Measurements from ENCODE around the gene STAB2.

DNA sequence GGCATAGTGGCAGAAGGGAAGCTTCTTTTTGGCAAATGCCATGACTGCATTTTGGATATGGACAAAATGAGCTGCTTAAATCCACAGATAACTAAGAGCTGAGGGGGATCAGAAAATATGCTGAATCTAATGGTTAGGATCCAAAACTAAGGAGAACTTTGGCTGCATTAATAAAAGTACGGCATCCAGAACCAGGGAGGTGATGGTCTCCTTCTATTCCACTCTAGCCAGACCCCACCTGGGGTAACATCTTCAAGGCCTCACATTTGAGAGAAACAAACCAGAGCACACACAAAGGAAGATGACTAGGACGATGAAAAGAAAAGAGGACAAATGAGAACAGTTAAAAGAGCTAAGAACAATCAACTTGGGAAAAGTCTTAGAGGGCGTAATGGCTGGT is 226.4 kb downstream of the STAB2 start:
- TF ChIP-seq, protein P1, sequence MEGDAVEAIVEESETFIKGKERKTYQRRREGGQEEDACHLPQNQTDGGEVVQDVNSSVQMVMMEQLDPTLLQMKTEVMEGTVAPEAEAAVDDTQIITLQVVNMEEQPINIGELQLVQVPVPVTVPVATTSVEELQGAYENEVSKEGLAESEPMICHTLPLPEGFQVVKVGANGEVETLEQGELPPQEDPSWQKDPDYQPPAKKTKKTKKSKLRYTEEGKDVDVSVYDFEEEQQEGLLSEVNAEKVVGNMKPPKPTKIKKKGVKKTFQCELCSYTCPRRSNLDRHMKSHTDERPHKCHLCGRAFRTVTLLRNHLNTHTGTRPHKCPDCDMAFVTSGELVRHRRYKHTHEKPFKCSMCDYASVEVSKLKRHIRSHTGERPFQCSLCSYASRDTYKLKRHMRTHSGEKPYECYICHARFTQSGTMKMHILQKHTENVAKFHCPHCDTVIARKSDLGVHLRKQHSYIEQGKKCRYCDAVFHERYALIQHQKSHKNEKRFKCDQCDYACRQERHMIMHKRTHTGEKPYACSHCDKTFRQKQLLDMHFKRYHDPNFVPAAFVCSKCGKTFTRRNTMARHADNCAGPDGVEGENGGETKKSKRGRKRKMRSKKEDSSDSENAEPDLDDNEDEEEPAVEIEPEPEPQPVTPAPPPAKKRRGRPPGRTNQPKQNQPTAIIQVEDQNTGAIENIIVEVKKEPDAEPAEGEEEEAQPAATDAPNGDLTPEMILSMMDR (IDR thresholded peaks at IDR 0.05; ENCODE audit: insufficient read depth, low read length, poor library complexity, severe bottlenecking) = no peak
- no peak for TF ChIP-seq EZH2phosphoT487 (conservative IDR thresholded peaks at IDR 0.05; ENCODE audit: low read length)

Measured in SU-DHL-6 (cell line).